Spinal cord (tissue), 10 donors: ENCODE measurements around the gene MPO. TPM values are rescaled to one million over a fixed set of nuclear protein-coding genes. Genes with fewer than 3 reads are reported as not detected.

Experiments
- DNase-seq, 6 donors: peaks; one replicate each; pipeline versions ENCODE4 v3.0.0 to v3.0.0-alpha.2; 2013 to 2015; ENCODE audit warnings: low spot score in 6 of 6, low read depth in 4 of 6
- H3K27ac ChIP-seq: one replicate; pipeline ENCODE4 v1.5.1; 2013; ENCODE audit warnings: low read depth, low read length, control low read depth
- H3K27me3 ChIP-seq: one replicate; pipeline ENCODE4 v1.6.1; 2013; ENCODE audit warnings: low read length; ENCODE audit not compliant: control insufficient read depth, insufficient read depth
- H3K36me3 ChIP-seq: one replicate; pipeline ENCODE4 v1.6.1; 2013; ENCODE audit warnings: low read length; ENCODE audit not compliant: control insufficient read depth, insufficient read depth
- H3K4me1 ChIP-seq: one replicate; pipeline ENCODE4 v1.6.1; 2013; ENCODE audit warnings: low read length; ENCODE audit not compliant: control insufficient read depth, insufficient read depth
- H3K4me3 ChIP-seq: one replicate; pipeline ENCODE4 v1.5.1; 2013; ENCODE audit warnings: low read depth, low read length, control low read depth
- H3K9me3 ChIP-seq: one replicate; pipeline ENCODE4 v1.6.1; 2013; ENCODE audit warnings: low read length; ENCODE audit not compliant: control insufficient read depth, insufficient read depth
- WGBS: methylation state at CpG from one replicate; pipeline ENCODE4 v1.1.5; 2013; ENCODE audit warnings: missing lambda C conversion rate; ENCODE audit not compliant: insufficient coverage; 5-methylcytosine and 5-hydroxymethylcytosine counted together
- long read RNA-seq, 4 donors: transcript quantifications; one replicate each; lab custom pipeline, GENCODE V29; 2026
- polyA plus RNA-seq, 2 donors: library from polyadenylated mRNA; unstranded; fragments of 120-200 nt; gene quantifications; one replicate each; pipeline ENCODE4 v1.2.1, GENCODE V29; 2013; ENCODE audit not compliant: insufficient read length in 2 of 2
- total RNA-seq, 2 donors: library from RNA; depleted of rRNA in 1 of 2; stranded (reverse); fragments of 120-200 nt in 1 of 2; fragments of >200 nt in 1 of 2; gene quantifications; one replicate each; pipeline versions ENCODE4 v1.2.3 to v1.2.4, GENCODE V29; 2013 to 2014
- donor health status: healthy.

The MPO gene
- total RNA-seq (10 to 100 TPM in 1 of 2 donors, 1 to 10 TPM in 1; 6.0 to 71.2 TPM), polyA plus RNA-seq (1 to 10 TPM; 1.9 to 3.5 TPM)
- long read RNA-seq, donor 1, partial matches to known transcripts = 0 of 1 reads
- long read RNA-seq, donor 1, other reads (novel, unspliced or antisense) = 0 of 1 reads
- long read RNA-seq, donor 2, partial matches to known transcripts = 0 of 1 reads
- long read RNA-seq, donor 2, other reads (novel, unspliced or antisense) = 0 of 1 reads
- long read RNA-seq, donor 3 = 0 reads
- long read RNA-seq, donor 4 = 0 reads

- no peaks in the 10 kb centered on the region for H3K9me3 ChIP-seq
- peaks cover 23% of the 10 kb centered on the region for H3K4me1 ChIP-seq
- WGBS = 75% methylated on average over 1 of the region's 5 CpGs
- H3K36me3 ChIP-seq = no peaks in the 10 kb centered on the region
- no peak within 1 kb of the TSS for H3K4me3 ChIP-seq
- no peak for DNase-seq
- H3K27ac ChIP-seq = no peak within 1 kb of the TSS
- H3K27me3 ChIP-seq = peaks cover 11% of the 10 kb centered on the region
Measured at GRCh38 chr17:58280480-58281217, at the start of gene MPO. Gene MPO, minus strand, starts transcription at chr17:58280935. Its CDS starts 177 bp downstream, at chr17:58280758.

- Histone ChIP-seq H3K27me3 (no peaks in the 10 kb centered on the region), H3K27ac (no peak overlapping the region), H3K36me3 (peaks cover 10% of the 10 kb centered on the region), H3K4me1 (peaks cover 54% of the 10 kb centered on the region), H3K4me3 (peak overlapping the region; percentile 48), H3K9me3 (no peaks in the 10 kb centered on the region)
- DNase-seq = peak in 2 of 6 donors; percentile 24 to 40
- 83% methylated on average over 2 of the region's 4 CpGs for WGBS
Measured at GRCh38 chr17:58329810-58330537, 49.2 kb upstream of the MPO start.

GRCh38 chr17:58329035-58329809 lies 48.5 kb upstream of the MPO start:
- H3K9me3 ChIP-seq = no peaks in the 10 kb centered on the region
- DNase-seq = peak in 2 of 6 donors; percentile 69 to 86
- H3K27ac ChIP-seq = peak overlapping the region; percentile 83
- H3K4me1 ChIP-seq = peaks cover 57% of the 10 kb centered on the region
- 11% methylated on average over 8 of the region's 16 CpGs for WGBS
- H3K27me3 ChIP-seq = no peaks in the 10 kb centered on the region
- H3K36me3 ChIP-seq = peaks cover 10% of the 10 kb centered on the region
- H3K4me3 ChIP-seq = peak overlapping the region; percentile 48

GRCh38 chr17:58328195-58329034 lies 47.7 kb upstream of the MPO start, which contains the start of gene TSPOAP1:
Gene TSPOAP1, minus strand, starts transcription at chr17:58328795. Its CDS starts 875 bp downstream, at chr17:58327920.
- no peaks in the 10 kb centered on the region for H3K9me3 ChIP-seq
- 10% methylated on average over 17 of the region's 23 CpGs for WGBS
- H3K4me3 ChIP-seq = peak within 1 kb of the TSS; percentile 48
- H3K36me3 ChIP-seq = peaks cover 11% of the 10 kb centered on the region
- DNase-seq = peak; percentile 80 to 98 (median 88)
- H3K27me3 ChIP-seq = no peaks in the 10 kb centered on the region
- peaks cover 65% of the 10 kb centered on the region for H3K4me1 ChIP-seq
- peak within 1 kb of the TSS; percentile 83 for H3K27ac ChIP-seq

- Histone ChIP-seq H3K4me1 (peaks cover 70% of the 10 kb centered on the region), H3K4me3 (peak overlapping the region; percentile 48), H3K36me3 (peaks cover 20% of the 10 kb centered on the region), H3K27ac (peak overlapping the region; percentile 83), H3K27me3 (no peaks in the 10 kb centered on the region), H3K9me3 (no peaks in the 10 kb centered on the region)
- WGBS = 47% methylated on average over 17 of the region's 19 CpGs
- peak in 1 of 6 donors; percentile 49 for DNase-seq
Measured at GRCh38 chr17:58327363-58328194, 46.8 kb upstream of the MPO start.

- no peak overlapping the region for H3K27ac ChIP-seq
- no peak for DNase-seq
- H3K9me3 ChIP-seq = no peaks in the 10 kb centered on the region
- peak overlapping the region; percentile 48 for H3K4me3 ChIP-seq
- H3K36me3 ChIP-seq = peaks cover 28% of the 10 kb centered on the region
- WGBS = 81% methylated on average over 9 of the region's 9 CpGs
- peaks cover 70% of the 10 kb centered on the region for H3K4me1 ChIP-seq
- no peaks in the 10 kb centered on the region for H3K27me3 ChIP-seq
Measured at GRCh38 chr17:58326609-58327362, 46.1 kb upstream of the MPO start.

- no peak overlapping the region for H3K27ac ChIP-seq
- 80% methylated on average over 11 of the region's 11 CpGs for WGBS
- peak overlapping the region; percentile 4 for H3K4me3 ChIP-seq
- H3K9me3 ChIP-seq = no peaks in the 10 kb centered on the region
- no peaks in the 10 kb centered on the region for H3K27me3 ChIP-seq
- peak in 1 of 6 donors; percentile 18 for DNase-seq
- peaks cover 69% of the 10 kb centered on the region for H3K4me1 ChIP-seq
- H3K36me3 ChIP-seq = peaks cover 28% of the 10 kb centered on the region
Measured at GRCh38 chr17:58325976-58326468, 45.3 kb upstream of the MPO start.
